ENCODE measurements around the gene C1orf159.

The C1orf159 gene

GRCh38 chr1:1041092-1041523, 74.8 kb downstream of the C1orf159 start:
- Histone ChIP-seq H4K20me1 (ENCODE audit: insufficient read depth, low read length) (peaks cover 6% of the 10 kb centered on the region; the same call in 1 of the 2 replicates), H3K4me2 (ENCODE audit: low read length) (no peak overlapping the region), H3K27me3 (ENCODE audit: low read depth, low read length) (peaks cover 8% of the 10 kb centered on the region; the same call in 1 of the 2 replicates), H3K4me3 (ENCODE audit: low read length) (no peak overlapping the region), H3K9me3 (ENCODE audit: insufficient read depth, low read length) (no peaks in the 10 kb centered on the region), H3K4me1 (ENCODE audit: low read length) (peaks cover 17% of the 10 kb centered on the region), H3K27ac (ENCODE audit: low read length) (no peak overlapping the region), H2AFZ (ENCODE audit: low read depth, low read length) (no peak overlapping the region), H3K36me3 (replicated peaks; ENCODE audit: low read depth, low read length) (no peaks in the 10 kb centered on the region), H3K9ac (ENCODE audit: low read length) (no peak overlapping the region), H3K79me2 (ENCODE audit: low read length) (no peaks in the 10 kb centered on the region)
- TF ChIP-seq EZH2phosphoT487 (IDR thresholded peaks at IDR 0.05; ENCODE audit: low read depth) (no peak), CTCF (IDR thresholded peaks at IDR 0.05; ENCODE audit: low read depth, low read length) (no peak)

GRCh38 chr1:1040004-1040991, 75.6 kb downstream of the C1orf159 start:
- no peak overlapping the region for H3K4me3 ChIP-seq (ENCODE audit: low read length)
- peaks cover 8% of the 10 kb centered on the region; the same call in 1 of the 2 replicates for H3K27me3 ChIP-seq (ENCODE audit: low read depth, low read length)
- no peaks in the 10 kb centered on the region for H3K36me3 ChIP-seq (replicated peaks; ENCODE audit: low read depth, low read length)
- TF ChIP-seq CTCF (IDR thresholded peaks at IDR 0.05; ENCODE audit: low read depth, low read length): no peak
- H3K4me2 ChIP-seq (ENCODE audit: low read length): no peak overlapping the region
- no peaks in the 10 kb centered on the region for H3K79me2 ChIP-seq (ENCODE audit: low read length)
- peaks cover 17% of the 10 kb centered on the region for H3K4me1 ChIP-seq (ENCODE audit: low read length)
- H2AFZ ChIP-seq (ENCODE audit: low read depth, low read length): no peak overlapping the region
- no peak overlapping the region for H3K9ac ChIP-seq (ENCODE audit: low read length)
- H4K20me1 ChIP-seq (ENCODE audit: insufficient read depth, low read length): peaks cover 6% of the 10 kb centered on the region; the same call in 1 of the 2 replicates
- no peaks in the 10 kb centered on the region for H3K9me3 ChIP-seq (ENCODE audit: insufficient read depth, low read length)
- no peak overlapping the region for H3K27ac ChIP-seq (ENCODE audit: low read length)

- no peak for TF ChIP-seq CTCF (IDR thresholded peaks at IDR 0.05; ENCODE audit: low read depth, low read length)
- no peak for TF ChIP-seq EZH2phosphoT487 (IDR thresholded peaks at IDR 0.05; ENCODE audit: low read depth)
- H3K4me1 ChIP-seq (ENCODE audit: low read length): peaks cover 17% of the 10 kb centered on the region
- 0 out of 2 replicates have a peak overlapping the region, but pooled peaks have one; percentile 20 for H3K4me3 ChIP-seq (ENCODE audit: low read length)
- no peaks in the 10 kb centered on the region for H3K9me3 ChIP-seq (ENCODE audit: insufficient read depth, low read length)
- H4K20me1 ChIP-seq (ENCODE audit: insufficient read depth, low read length): peaks cover 6% of the 10 kb centered on the region; the same call in 1 of the 2 replicates
- H3K79me2 ChIP-seq (ENCODE audit: low read length): no peaks in the 10 kb centered on the region
- H3K36me3 ChIP-seq (replicated peaks; ENCODE audit: low read depth, low read length): no peaks in the 10 kb centered on the region
- peaks cover 8% of the 10 kb centered on the region; the same call in 1 of the 2 replicates for H3K27me3 ChIP-seq (ENCODE audit: low read depth, low read length)
- H3K9ac ChIP-seq (ENCODE audit: low read length): no peak overlapping the region
- H2AFZ ChIP-seq (ENCODE audit: low read depth, low read length): no peak overlapping the region
- H3K4me2 ChIP-seq (ENCODE audit: low read length): peak overlapping the region; percentile 50
- no peak overlapping the region for H3K27ac ChIP-seq (ENCODE audit: low read length)
Observed at GRCh38 chr1:1039145-1039910, 76.6 kb downstream of the C1orf159 start.
